D721Med (cell line): Measurements from ENCODE around the gene C11orf97.
"Not testable (repeated sequence)": the region's sequence is repeated elsewhere in the genome, so short reads cannot be mapped to it uniquely, and the experiment has no call there.

Source experiments
- DNase-seq: peaks from one replicate; pipeline ENCODE4 v3.0.0; 2011; ENCODE audit warnings: low spot score; ENCODE audit not compliant: insufficient read length
- FAIRE-seq: peaks from 2 replicates; lab custom pipeline; 2011; peaks lifted over from hg19 to GRCh38; lab: Jason Lieb, UNC
- CTCF ChIP-seq: IDR thresholded peaks from 2 replicates; pipeline ENCODE4 v1.5.1; 2012; ENCODE audit warnings: mild to moderate bottlenecking, control low read depth; ENCODE audit not compliant: insufficient read depth; ENCODE audit errors: missing control alignments

Gene C11orf97

GRCh38 chr11:94546162-94546470, 33.9 kb downstream of the C11orf97 start:
- no peak for FAIRE-seq
- no peak for TF ChIP-seq CTCF
- DNase-seq: no peak

GRCh38 chr11:94546886-94547285, 34.6 kb downstream of the C11orf97 start:
- DNase-seq: no peak
- FAIRE-seq: no peak
- TF ChIP-seq CTCF: no peak

GRCh38 chr11:94549146-94549545, 36.9 kb downstream of the C11orf97 start:
- DNase-seq (no peak), FAIRE-seq (no peak)
- no peak for TF ChIP-seq CTCF

GRCh38 chr11:94550513-94550912, 38.3 kb downstream of the C11orf97 start:
- no peak for TF ChIP-seq CTCF
- DNase-seq (no peak), FAIRE-seq (no peak)

GRCh38 chr11:94553938-94554337, 41.7 kb downstream of the C11orf97 start:
- TF ChIP-seq CTCF: no peak
- DNase-seq: no peak
- no peak for FAIRE-seq

- FAIRE-seq, DNase-seq: not testable (repeated sequence)
Observed at GRCh38 chr11:94555752-94556329, 43.6 kb downstream of the C11orf97 start.

- no peak for TF ChIP-seq CTCF
- FAIRE-seq (no peak), DNase-seq (no peak)
Observed at GRCh38 chr11:94557421-94557820, 45.2 kb downstream of the C11orf97 start.

GRCh38 chr11:94557992-94558391, 45.7 kb downstream of the C11orf97 start:
- TF ChIP-seq CTCF: no peak
- FAIRE-seq (no peak), DNase-seq (no peak)
